Sigmoid colon (tissue), 4 donors: Measurements from ENCODE around the gene CPEB1.

ENCODE experiments used
- EP300 ChIP-seq, 4 donors: sonication (generic); formaldehyde crosslinking; IDR thresholded peaks; one replicate each; pipeline ENCODE4 v1.6.1; 2017; ENCODE audit warnings: antibody characterized with exemption in 4 of 4
- TF ChIP-seq, protein P1 (sequence below), 4 experiments: fragments of 450-650 bp in 3 of 4; fragments of 200-600 bp in 1 of 4; IDR thresholded peaks; one replicate each; pipeline ENCODE4 v1.5.1; 2016 to 2019; ENCODE audit warnings: antibody characterized with exemption in 4 of 4, mild to moderate bottlenecking in 3 of 4, moderate library complexity in 2 of 4

DNA sequence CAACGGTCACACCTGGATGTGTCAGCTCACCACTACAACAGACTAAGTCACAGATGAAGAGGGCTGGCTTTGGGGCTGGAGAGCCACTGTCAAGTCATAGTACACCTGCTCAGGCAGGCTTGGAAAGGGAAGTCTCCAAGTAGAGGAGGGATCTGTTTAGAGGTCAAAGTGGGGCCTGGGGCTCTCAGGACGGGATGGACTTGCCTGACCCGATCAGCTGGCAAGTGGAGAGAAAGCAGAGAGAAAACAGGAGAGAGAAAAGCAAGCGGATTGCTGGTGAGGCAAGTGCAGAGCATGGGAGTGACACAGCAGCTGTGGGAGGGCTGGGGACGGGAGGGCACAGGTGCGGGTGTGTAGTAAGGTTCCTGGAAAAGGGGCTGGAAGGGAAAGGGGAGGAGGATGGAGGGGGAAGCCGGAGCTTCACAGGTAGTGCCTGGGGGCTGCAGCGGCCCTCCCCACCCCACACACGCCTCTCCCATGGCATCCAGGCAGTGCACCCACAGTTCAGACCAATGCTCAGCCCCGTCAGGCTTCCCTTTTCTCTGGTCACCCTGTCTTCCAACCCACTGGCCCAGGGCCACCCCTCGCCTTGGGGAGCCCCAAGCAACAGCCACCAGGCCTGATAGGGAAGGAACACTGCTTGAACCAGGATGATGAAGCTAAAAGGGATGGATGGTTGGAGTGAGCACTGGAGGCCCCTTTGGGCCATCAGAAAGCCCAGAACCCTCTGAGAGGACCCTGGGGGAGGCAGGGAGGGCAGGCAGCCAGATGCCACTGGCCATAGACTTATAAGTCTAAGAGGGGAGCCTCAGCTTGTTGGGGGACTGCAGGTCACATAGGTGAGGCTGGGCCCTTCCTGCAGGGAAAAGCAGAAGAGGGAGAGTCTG is 115.4 kb downstream of the CPEB1 start:
- TF ChIP-seq, protein P1, sequence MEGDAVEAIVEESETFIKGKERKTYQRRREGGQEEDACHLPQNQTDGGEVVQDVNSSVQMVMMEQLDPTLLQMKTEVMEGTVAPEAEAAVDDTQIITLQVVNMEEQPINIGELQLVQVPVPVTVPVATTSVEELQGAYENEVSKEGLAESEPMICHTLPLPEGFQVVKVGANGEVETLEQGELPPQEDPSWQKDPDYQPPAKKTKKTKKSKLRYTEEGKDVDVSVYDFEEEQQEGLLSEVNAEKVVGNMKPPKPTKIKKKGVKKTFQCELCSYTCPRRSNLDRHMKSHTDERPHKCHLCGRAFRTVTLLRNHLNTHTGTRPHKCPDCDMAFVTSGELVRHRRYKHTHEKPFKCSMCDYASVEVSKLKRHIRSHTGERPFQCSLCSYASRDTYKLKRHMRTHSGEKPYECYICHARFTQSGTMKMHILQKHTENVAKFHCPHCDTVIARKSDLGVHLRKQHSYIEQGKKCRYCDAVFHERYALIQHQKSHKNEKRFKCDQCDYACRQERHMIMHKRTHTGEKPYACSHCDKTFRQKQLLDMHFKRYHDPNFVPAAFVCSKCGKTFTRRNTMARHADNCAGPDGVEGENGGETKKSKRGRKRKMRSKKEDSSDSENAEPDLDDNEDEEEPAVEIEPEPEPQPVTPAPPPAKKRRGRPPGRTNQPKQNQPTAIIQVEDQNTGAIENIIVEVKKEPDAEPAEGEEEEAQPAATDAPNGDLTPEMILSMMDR (IDR thresholded peaks at IDR 0.05): no peak
- no peak for TF ChIP-seq EP300 (IDR thresholded peaks at IDR 0.05)
